SH-SY5Y (cell line): Measurements from ENCODE around the gene DIO1.

ENCODE experiments used
- GATA2 ChIP-seq: IDR thresholded peaks from 2 replicates; pipeline ENCODE4 v1.6.1; 2011; ENCODE audit warnings: mild to moderate bottlenecking, low read depth, low read length
- GATA3 ChIP-seq: IDR thresholded peaks from 2 replicates; pipeline ENCODE4 v1.6.1; 2011; ENCODE audit warnings: low read depth, mild to moderate bottlenecking, low read length, moderate library complexity

The DIO1 gene

DNA sequence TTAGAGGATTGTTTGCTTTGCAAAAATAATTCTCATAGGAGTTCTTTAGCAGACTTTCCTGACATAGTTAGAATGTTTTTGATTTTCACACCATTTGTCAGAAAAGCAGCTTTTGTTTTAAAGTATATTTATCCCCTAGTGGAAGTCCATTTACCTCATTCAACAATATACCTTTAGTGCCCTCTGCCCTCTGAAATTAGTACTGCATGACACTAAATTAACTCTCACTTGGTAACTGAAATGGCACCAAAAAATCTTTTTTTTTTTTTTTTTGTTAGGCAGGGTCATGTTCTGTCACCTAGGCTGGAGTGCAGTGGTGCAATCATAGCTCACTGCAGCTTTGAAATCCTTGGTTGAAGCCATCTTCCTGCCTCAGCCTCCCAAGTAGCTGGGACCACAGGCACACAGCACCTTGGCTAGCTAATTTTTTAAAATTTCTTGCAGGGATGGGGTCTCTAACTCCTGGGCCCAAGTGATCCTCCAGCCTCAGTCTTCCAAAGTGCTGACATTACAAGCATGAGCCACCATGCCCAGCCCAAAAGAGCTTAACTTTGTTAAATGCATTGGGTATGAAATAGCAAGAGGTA is 65.8 kb downstream of the DIO1 start:
- TF ChIP-seq GATA2 (no peak), GATA3 (no peak)
